Measurements from ENCODE around the gene KCNJ3.

DNA sequence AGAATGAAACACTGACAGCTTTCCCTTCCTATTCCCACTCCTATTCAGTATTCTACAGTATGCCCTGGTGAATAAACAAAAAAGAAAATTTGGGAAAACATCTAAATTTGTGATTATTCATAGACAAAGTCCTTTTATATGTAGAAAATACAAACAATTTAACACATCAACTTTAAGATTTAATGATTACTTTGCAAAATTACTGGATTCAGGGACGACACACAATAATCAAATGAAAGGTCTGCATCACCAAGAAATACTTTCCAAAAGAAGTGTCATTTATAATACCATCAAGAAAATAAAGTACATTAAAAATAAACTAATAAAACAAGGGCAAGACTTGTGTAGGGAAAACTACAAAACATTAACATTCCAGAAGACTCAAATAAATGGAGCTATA lies 199.8 kb downstream of the KCNJ3 start:
- TF ChIP-seq, protein P1, sequence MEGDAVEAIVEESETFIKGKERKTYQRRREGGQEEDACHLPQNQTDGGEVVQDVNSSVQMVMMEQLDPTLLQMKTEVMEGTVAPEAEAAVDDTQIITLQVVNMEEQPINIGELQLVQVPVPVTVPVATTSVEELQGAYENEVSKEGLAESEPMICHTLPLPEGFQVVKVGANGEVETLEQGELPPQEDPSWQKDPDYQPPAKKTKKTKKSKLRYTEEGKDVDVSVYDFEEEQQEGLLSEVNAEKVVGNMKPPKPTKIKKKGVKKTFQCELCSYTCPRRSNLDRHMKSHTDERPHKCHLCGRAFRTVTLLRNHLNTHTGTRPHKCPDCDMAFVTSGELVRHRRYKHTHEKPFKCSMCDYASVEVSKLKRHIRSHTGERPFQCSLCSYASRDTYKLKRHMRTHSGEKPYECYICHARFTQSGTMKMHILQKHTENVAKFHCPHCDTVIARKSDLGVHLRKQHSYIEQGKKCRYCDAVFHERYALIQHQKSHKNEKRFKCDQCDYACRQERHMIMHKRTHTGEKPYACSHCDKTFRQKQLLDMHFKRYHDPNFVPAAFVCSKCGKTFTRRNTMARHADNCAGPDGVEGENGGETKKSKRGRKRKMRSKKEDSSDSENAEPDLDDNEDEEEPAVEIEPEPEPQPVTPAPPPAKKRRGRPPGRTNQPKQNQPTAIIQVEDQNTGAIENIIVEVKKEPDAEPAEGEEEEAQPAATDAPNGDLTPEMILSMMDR (IDR thresholded peaks at IDR 0.05) = no peak
- TF ChIP-seq POLR2A (IDR thresholded peaks at IDR 0.05) (no peak), EP300 (IDR thresholded peaks at IDR 0.05) (no peak)

All from tibial nerve (tissue), 4 donors.